Endothelial cell of umbilical vein (primary cell): ENCODE results near the gene UBXN2A. TPM values are rescaled to one million over a fixed set of nuclear protein-coding genes. Genes with fewer than 3 reads are reported as not detected.

Experiments
- BruUV-seq: library from RNA; stranded (reverse); fragments of 400-500 nt; replicated peaks from 2 replicates; lab custom pipeline; 2021; lab: Mats Ljungman, UMichigan
- CTCF ChIA-PET: fragments of 300-600, 350-600 bp; sonication (Branson Sonifier 250); formaldehyde crosslinking; loops from one replicate; lab custom pipeline; 2021; ENCODE audit warnings: antibody characterized with exemption, inconsistent platforms; lab: Charles Lee
- POLR2A ChIA-PET: fragments of 300-600, 350-600 bp; sonication (Branson Sonifier 250); formaldehyde crosslinking; loops from one replicate; lab custom pipeline; 2021; ENCODE audit warnings: antibody characterized with exemption, inconsistent platforms; lab: Charles Lee
- DNase-seq: peaks from one replicate; pipeline ENCODE4 v3.0.0-alpha.2; 2011; ENCODE audit warnings: low read depth, low spot score
- FAIRE-seq: peaks from 2 replicates; lab custom pipeline; 2011; peaks lifted over from hg19 to GRCh38; lab: Jason Lieb, UNC
- H2AFZ ChIP-seq: 2 replicates; pipeline ENCODE4 v1.6.0; 2012; ENCODE audit warnings: low read depth, low read length, control low read depth, inconsistent platforms
- H3K27ac ChIP-seq: 2 replicates; pipeline ENCODE4 v1.5.1; 2011; ENCODE audit warnings: low read depth, mild to moderate bottlenecking, control low read depth, low read length, moderate library complexity; ENCODE audit not compliant: insufficient read depth
- H3K27me3 ChIP-seq, 2 experiments: 2 replicates each; pipeline versions ENCODE4 v1.6.0 to v1.6.1; 2011; ENCODE audit warnings: low read length in 2 of 2, mixed read lengths in 1 of 2; ENCODE audit not compliant: control insufficient read depth in 2 of 2, insufficient read depth in 2 of 2
- H3K36me3 ChIP-seq, 2 experiments: 2 replicates in 1 of 2; 3 replicates in 1 of 2; pipeline ENCODE4 v1.5.1; 2011; ENCODE audit warnings: low read length in 2 of 2, mild to moderate bottlenecking in 1 of 2, moderate library complexity in 1 of 2; ENCODE audit not compliant: control insufficient read depth in 2 of 2, insufficient read depth in 2 of 2; ENCODE audit errors: extremely low read depth in 1 of 2
- H3K4me1 ChIP-seq: 3 replicates; pipeline ENCODE4 v1.5.1; 2011; ENCODE audit warnings: mild to moderate bottlenecking, low read length; ENCODE audit not compliant: control insufficient read depth, insufficient read depth; ENCODE audit errors: extremely low read depth
- H3K4me2 ChIP-seq: 2 replicates; pipeline ENCODE4 v1.6.1; 2011; ENCODE audit warnings: low read length, control low read depth, mixed read lengths; ENCODE audit not compliant: insufficient read depth
- H3K4me3 ChIP-seq, 3 experiments: fragments of 200-600 bp in 1 of 3; sonication (generic), shearing (Covaris generic) in 1 of 3; replicated peaks in 1 of 3; 2 replicates each; pipeline ENCODE4 v1.5.1; 2011 to 2016; ENCODE audit warnings: control low read depth in 3 of 3, low read length in 3 of 3, mild to moderate bottlenecking in 2 of 3, inconsistent platforms in 1 of 3, low read depth in 1 of 3, moderate library complexity in 1 of 3; ENCODE audit not compliant: insufficient read depth in 1 of 3
- H3K79me2 ChIP-seq: 2 replicates; pipeline ENCODE4 v1.6.0; 2012; ENCODE audit warnings: low read length, inconsistent platforms; ENCODE audit not compliant: control insufficient read depth, insufficient read depth
- H3K9ac ChIP-seq: replicated peaks from 2 replicates; pipeline ENCODE3; 2011; ENCODE audit warnings: low read length, control low read depth; ENCODE audit not compliant: insufficient read depth; ENCODE audit errors: extremely low read depth
- H3K9me1 ChIP-seq: replicated peaks from 3 replicates; pipeline ENCODE4 v1.6.0; 2011; ENCODE audit warnings: mild to moderate bottlenecking, low read length; ENCODE audit not compliant: control insufficient read depth, insufficient read depth; ENCODE audit errors: extremely low read depth
- H3K9me3 ChIP-seq: replicated peaks from 2 replicates; pipeline ENCODE4 v1.5.1; 2012; ENCODE audit warnings: low read length, inconsistent platforms; ENCODE audit not compliant: control insufficient read depth, insufficient read depth
- H4K20me1 ChIP-seq: replicated peaks from 2 replicates; pipeline ENCODE3; 2011; ENCODE audit warnings: mild to moderate bottlenecking, low read length; ENCODE audit not compliant: control insufficient read depth, insufficient read depth; ENCODE audit errors: extremely low read depth
- FOS ChIP-seq: IDR thresholded peaks from 2 replicates; pipeline ENCODE4 v1.6.1; 2011; ENCODE audit warnings: mild to moderate bottlenecking, low read length, moderate library complexity, borderline replicate concordance; ENCODE audit not compliant: insufficient read depth
- GATA2 ChIP-seq: IDR thresholded peaks from 2 replicates; pipeline ENCODE4 v1.7.0; 2011; ENCODE audit warnings: low read depth, mild to moderate bottlenecking, moderate library complexity, mixed read lengths, low read length; ENCODE audit not compliant: insufficient read length, insufficient read depth
- JUN ChIP-seq: IDR thresholded peaks from 2 replicates; pipeline ENCODE4 v1.6.1; 2011; ENCODE audit warnings: borderline replicate concordance, low read depth; ENCODE audit not compliant: insufficient read length, insufficient read depth
- MYC ChIP-seq: IDR thresholded peaks from one replicate; pipeline ENCODE4 v1.6.1; 2011; ENCODE audit warnings: mild to moderate bottlenecking, low read depth, low read length
- dilution Hi-C: fragments of 300-500 bp; cut with MboI; formaldehyde crosslinking; loops from one replicate; pipeline ENCODE4 v1.15.0; 2019; ENCODE audit warnings: low sequenced_read_pairs; ENCODE audit not compliant: extremely low pct_ligation_motif_present
- intact Hi-C: fragments of 100-400 bp; cut with micrococcal nuclease; formaldehyde crosslinking; loops from one replicate; pipeline ENCODE4 v1.10.0; 2022
- polyA plus RNA-seq, 4 experiments: library from polyadenylated mRNA; depleted of rRNA in 3 of 4; stranded (reverse) in 3 of 4; unstranded in 1 of 4; fragments of >200 nt; gene quantifications; 2 replicates each; pipeline versions ENCODE4 v1.2.1 to v1.2.3, GENCODE V29; 2011 to 2012; ENCODE audit warnings: missing spikeins in 1 of 4
- small RNA-seq: library from RNA; depleted of rRNA; stranded (forward); fragments of <200 nt; gene quantifications from one replicate; pipeline ENCODE3, GENCODE V24; 2012; ENCODE audit warnings: low replicate concordance, low read depth; ENCODE audit not compliant: insufficient read depth, insufficient read length
- total RNA-seq: library from RNA; stranded (reverse); gene quantifications from 2 replicates; pipeline ENCODE4 v1.2.3, GENCODE V29; 2021

UBXN2A gene
- total and polyA plus RNA-seq, 2 donors (not counting 3 experiments of a cell fraction or from before 2014, with no cell fraction given), result 3.6 to 19.0 TPM

GRCh38 chr2:24052951-24053350 is 112.7 kb downstream of the UBXN2A start:
- BruUV-seq, result no TSS peak
- no peaks in the 10 kb centered on the region for H4K20me1 ChIP-seq
- H3K9me3 ChIP-seq, result no peaks in the 10 kb centered on the region
- dilution Hi-C loops, result no loop called here
- H3K79me2 ChIP-seq, result no peaks in the 10 kb centered on the region
- FAIRE-seq, result no peak
- no peak overlapping the region for H3K4me3 ChIP-seq
- CTCF ChIA-PET, result interaction anchor here (1.3 to 1.6 kb wide), 2 partner anchors 19 to 228 kb away, joined by 3 to 4 read pairs; no protein-coding TSS in a partner anchor
- POLR2A ChIA-PET, result interaction anchor here (0.6 kb wide), 1 partner anchor 157 kb away, joined by 8 read pairs; no protein-coding TSS in a partner anchor
- DNase-seq, result no peak
- H3K4me1 ChIP-seq, result peaks cover 13% of the 10 kb centered on the region
- no peak for TF ChIP-seq MYC
- TF ChIP-seq JUN, result no peak
- no peak for TF ChIP-seq FOS
- no peak for TF ChIP-seq GATA2
- H2AFZ ChIP-seq, result no peak overlapping the region
- H3K36me3 ChIP-seq, result no peaks in the 10 kb centered on the region
- no peak overlapping the region for H3K4me2 ChIP-seq
- no peaks in the 10 kb centered on the region for H3K9me1 ChIP-seq
- no peak overlapping the region for H3K27ac ChIP-seq
- H3K27me3 ChIP-seq, result no peaks in the 10 kb centered on the region
- intact Hi-C loops, result no loop called here
- no peak overlapping the region for H3K9ac ChIP-seq

Small RNAs within 50 kb of the gene (small RNA-seq; reads per million reads assigned to genes)
- not detected for gene RN7SL610P
- not detected for gene RNU6-370P

Other genes with a start within 250 kb of the UBXN2A start
- 19.1 and 20.0 TPM in 2 replicates for gene ATAD2B, start 13.3 kb upstream of the UBXN2A start, total RNA-seq
- gene ATAD2B, start 13.3 kb upstream of the UBXN2A start, polyA plus RNA-seq, result 1.8 and 2.5 TPM in 2 replicates
- gene MFSD2B, start 69.6 kb downstream of the UBXN2A start, total RNA-seq, result 0.28 and 0.82 TPM in 2 replicates
- 0.18 and 0.29 TPM in 2 replicates for gene MFSD2B, start 69.6 kb downstream of the UBXN2A start, polyA plus RNA-seq
- gene WDCP, start 106.9 kb downstream of the UBXN2A start, total RNA-seq, result 15.4 and 15.9 TPM in 2 replicates
- gene WDCP, start 106.9 kb downstream of the UBXN2A start, polyA plus RNA-seq, result 7.9 and 9.6 TPM in 2 replicates
- 12.9 and 16.8 TPM in 2 replicates for gene FKBP1B, start 109.3 kb downstream of the UBXN2A start, total RNA-seq
- 40.2 and 44.6 TPM in 2 replicates for gene FKBP1B, start 109.3 kb downstream of the UBXN2A start, polyA plus RNA-seq
- gene SF3B6, start 135.9 kb downstream of the UBXN2A start, total RNA-seq, result 105 and 108 TPM in 2 replicates
- 91.9 and 150 TPM in 2 replicates for gene SF3B6, start 135.9 kb downstream of the UBXN2A start, polyA plus RNA-seq
- 94.2 and 102 TPM in 2 replicates for gene TP53I3, start 144.4 kb downstream of the UBXN2A start, total RNA-seq
- 112 and 116 TPM in 2 replicates for gene TP53I3, start 144.4 kb downstream of the UBXN2A start, polyA plus RNA-seq
- 0.93 TPM in 1 of 2 replicates, not detected in the other for gene PFN4, start 182.9 kb downstream of the UBXN2A start, total RNA-seq
- gene PFN4, start 182.9 kb downstream of the UBXN2A start, polyA plus RNA-seq, result 0.23 and 0.27 TPM in 2 replicates
- gene FAM228B, start 183.0 kb downstream of the UBXN2A start, total RNA-seq, result 8.3 and 11.9 TPM in 2 replicates
- 1.6 and 1.8 TPM in 2 replicates for gene FAM228B, start 183.0 kb downstream of the UBXN2A start, polyA plus RNA-seq
- 1.00 TPM in 1 of 2 replicates, not detected in the other for gene FAM228A, start 234.6 kb downstream of the UBXN2A start, total RNA-seq
- gene FAM228A, start 234.6 kb downstream of the UBXN2A start, polyA plus RNA-seq, result 0.14 and 0.36 TPM in 2 replicates